Fibroblast of pulmonary artery (primary cell): ENCODE data around the gene UNC5B.

Experiments used
- DNase-seq: peaks from one replicate; pipeline ENCODE4 v3.0.0-alpha.2; 2010; ENCODE audit warnings: low read depth
- H3K4me3 ChIP-seq: replicated peaks from 2 replicates; pipeline ENCODE4 v1.5.1; 2011; ENCODE audit warnings: low read depth, mild to moderate bottlenecking, control low read depth, low read length, moderate library complexity
- TF ChIP-seq, protein P1 (sequence below): IDR thresholded peaks from 2 replicates; pipeline ENCODE4 v1.5.1; 2011; ENCODE audit warnings: mild to moderate bottlenecking, control low read depth, low read length, inconsistent platforms; ENCODE audit errors: missing control alignments

Gene UNC5B

DNA sequence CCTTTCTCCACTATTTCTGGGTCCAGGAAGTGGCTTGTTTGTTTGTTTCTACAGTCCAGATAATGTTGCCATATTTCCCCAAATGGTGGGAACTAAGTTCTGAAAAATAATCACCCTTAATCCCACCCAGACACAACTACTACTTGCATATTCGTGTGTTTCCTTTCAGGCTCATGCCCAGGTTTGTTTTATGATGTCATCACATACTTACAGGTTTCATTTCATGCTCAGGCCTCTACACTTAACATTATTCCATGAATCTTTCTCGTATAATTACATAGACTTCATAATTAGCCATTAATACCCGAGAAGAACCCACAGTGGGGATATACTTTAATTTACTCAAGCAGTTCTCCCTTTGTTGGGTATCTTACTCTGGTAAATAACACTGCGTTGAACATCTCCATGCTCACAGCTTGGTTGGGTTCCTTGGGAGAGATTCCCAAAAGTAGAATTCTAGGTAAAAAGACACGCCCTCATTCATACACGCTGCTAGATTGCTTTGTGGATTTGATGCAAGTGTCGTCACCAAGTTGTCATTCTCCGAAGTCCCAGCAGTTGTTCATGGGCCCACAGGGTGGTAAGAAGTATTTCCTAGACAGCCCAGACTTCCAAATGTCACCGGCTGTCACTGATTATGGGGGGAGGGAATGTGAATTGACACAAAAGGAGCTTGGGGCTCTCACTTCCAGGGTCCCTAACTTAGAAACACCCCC is 42.6 kb downstream of the UNC5B start:
- H3K4me3 ChIP-seq, result no peak overlapping the region
- DNase-seq, result no peak
- TF ChIP-seq, protein P1, sequence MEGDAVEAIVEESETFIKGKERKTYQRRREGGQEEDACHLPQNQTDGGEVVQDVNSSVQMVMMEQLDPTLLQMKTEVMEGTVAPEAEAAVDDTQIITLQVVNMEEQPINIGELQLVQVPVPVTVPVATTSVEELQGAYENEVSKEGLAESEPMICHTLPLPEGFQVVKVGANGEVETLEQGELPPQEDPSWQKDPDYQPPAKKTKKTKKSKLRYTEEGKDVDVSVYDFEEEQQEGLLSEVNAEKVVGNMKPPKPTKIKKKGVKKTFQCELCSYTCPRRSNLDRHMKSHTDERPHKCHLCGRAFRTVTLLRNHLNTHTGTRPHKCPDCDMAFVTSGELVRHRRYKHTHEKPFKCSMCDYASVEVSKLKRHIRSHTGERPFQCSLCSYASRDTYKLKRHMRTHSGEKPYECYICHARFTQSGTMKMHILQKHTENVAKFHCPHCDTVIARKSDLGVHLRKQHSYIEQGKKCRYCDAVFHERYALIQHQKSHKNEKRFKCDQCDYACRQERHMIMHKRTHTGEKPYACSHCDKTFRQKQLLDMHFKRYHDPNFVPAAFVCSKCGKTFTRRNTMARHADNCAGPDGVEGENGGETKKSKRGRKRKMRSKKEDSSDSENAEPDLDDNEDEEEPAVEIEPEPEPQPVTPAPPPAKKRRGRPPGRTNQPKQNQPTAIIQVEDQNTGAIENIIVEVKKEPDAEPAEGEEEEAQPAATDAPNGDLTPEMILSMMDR, result no peak

DNA sequence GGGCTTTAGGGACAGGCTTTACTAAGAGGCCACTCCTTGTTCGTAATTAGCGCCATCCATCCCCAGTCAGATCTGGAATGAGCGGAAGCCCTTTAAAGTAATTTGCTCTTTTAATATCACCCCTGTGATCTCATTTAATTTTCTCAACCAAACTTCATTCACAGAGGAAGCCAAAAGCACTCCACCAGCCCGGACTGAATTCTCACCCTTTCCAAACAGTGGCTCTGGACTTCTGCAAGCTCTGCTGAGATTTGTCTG is 43.1 kb downstream of the UNC5B start:
- TF ChIP-seq, protein P1, result no peak
- no peak overlapping the region for H3K4me3 ChIP-seq

DNA sequence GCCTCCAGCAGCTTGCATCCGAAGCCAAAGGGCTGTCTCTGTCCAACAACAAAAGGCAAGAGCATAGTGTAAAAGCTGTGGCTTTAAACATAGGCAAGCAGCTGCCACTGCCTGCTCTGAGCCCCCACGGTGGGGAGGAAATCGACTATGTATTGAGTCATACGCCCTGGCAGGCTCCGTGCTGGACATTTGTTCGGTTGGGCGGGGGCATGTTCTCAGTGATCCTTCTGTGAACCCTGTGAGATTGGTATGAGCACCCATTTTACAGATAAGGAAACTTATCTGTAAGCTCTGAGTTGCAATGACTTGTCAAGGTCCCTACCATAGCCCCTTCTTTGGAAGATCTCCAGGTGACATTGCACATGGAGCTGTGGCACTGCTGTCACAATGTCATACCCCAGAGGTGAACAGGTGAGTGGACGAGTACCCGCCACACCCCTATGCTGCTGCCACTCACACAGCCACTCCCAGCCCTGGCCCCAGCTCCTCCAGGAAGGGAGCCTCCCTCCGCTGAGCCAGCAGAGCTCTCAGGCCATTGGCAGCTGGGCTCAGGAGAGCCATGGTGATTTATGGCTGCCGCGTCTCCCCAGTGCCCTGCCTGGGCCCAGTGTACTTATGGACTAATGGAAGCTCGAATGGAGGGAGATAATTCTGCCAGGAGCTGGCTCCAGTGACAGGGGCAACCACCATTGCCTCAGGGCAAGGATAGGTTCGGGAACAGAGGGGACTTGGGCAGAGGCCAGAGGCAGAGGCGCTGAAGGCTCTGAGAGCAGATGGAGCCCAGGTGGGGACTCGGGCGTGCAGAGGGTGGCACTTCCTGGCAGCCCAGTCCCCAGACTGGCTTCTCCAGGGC is 43.7 kb downstream of the UNC5B start:
- no peak overlapping the region for H3K4me3 ChIP-seq
- TF ChIP-seq, protein P1, result no peak
- peak; percentile 93 for DNase-seq

More for the DNA sequence above, 43.1 kb downstream of the UNC5B start:
- DNase-seq, result no peak

DNA sequence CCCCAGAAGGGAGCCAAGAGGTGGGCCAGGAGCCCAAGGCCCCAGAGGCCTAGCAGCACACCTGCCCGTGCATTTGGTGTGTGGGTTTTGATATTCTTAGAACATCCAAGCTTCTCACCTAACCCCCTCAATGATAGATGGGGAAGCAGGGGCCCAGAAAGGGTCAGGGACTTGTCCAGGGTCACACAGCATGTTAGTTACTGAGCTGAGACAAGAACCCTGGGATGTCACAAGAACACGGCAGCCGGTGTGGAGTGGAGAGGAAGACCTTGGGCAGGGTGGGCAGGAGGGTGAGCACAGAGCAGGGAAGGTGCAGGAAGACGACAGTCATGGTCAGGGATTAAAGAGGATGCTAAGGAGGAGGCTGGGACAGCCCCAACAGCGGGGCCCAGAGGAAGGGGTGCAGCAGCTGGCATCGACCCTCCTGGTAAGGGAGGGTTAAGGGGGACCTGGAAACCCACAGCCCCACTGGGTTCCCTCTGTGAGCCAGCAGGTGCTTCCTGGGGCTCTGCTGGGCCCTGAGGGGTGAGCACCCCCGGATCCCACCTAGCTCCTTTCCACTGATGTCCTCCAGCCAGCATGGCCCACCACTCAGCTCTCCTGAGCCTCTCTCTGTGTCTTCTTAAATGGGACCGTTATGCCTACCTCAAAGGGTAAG is 44.4 kb downstream of the UNC5B start:
- DNase-seq, result no peak
- no peak overlapping the region for H3K4me3 ChIP-seq
- TF ChIP-seq, protein P1, result no peak

DNA sequence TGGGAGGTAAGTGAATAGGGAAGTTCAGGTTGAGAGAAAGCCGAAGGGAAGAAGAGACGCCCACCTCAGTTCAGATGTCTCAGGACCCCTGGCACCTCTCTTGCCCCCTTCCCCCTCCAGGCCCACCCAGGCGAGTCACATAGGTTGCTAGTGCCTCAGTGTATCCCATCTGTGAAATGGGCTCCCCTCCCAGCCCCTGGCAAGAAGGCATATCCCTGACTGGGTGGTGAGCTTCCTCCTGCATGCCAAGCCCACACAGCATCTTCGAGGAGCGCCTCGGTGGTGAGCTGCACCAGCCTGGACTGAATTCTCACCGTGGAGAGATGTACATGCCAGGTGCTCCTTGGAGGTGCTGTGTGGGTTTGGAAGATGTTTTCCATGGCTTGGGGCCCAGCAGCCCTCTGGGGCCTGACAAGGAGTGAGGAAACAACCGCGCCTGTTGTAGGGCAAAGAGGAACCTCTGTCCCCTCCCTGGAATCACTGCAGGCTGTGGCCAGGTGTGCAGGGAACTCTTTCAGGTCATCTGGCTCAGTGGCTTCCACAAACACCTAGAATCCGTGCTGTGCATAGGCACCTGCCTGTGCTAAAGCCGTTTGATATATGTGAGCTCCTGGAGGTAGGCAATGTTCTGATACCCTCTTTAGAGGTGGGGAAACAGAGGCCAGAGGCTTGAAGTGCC is 45.1 kb downstream of the UNC5B start:
- no peak overlapping the region for H3K4me3 ChIP-seq
- TF ChIP-seq, protein P1, result no peak
- no peak for DNase-seq

DNA sequence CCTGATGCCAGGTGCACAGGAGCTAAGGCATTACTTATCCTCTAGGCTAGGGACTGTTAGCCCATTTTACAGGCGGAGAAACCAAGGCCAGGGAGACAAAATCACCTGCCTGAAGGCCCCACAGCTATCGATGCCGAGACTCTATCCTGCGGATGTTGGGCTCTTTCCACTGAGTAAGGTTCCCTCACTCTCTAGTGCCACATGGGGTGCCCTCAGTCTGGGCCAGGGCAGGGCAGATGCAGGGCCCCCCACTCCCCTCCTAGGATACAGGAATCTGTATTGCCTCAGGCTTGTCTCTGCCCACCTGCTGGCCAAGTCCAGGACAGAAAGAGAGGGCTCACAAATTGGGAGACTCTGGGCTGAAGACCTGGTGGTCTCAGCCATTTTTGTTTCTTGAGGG is 45.7 kb downstream of the UNC5B start:
- TF ChIP-seq, protein P1, result no peak
- DNase-seq, result no peak
- no peak overlapping the region for H3K4me3 ChIP-seq
